ENCODE results near the gene IQCF6. TPM values are rescaled to one million over a fixed set of nuclear protein-coding genes. Genes with fewer than 3 reads are reported as not detected.

The IQCF6 gene
- total RNA-seq (2016; rRNA removed; fragmentation: Illumina TruSeq; extraction: Trizol) = not detected in 2 replicates
- total RNA-seq (2016; cell fraction: cytosol; rRNA removed; fragmentation: Illumina TruSeq; extraction: Trizol; ENCODE audit: low read depth) = not detected in 2 replicates
- not detected in 2 replicates for total RNA-seq (2016; cell fraction: insoluble cytoplasmic fraction; rRNA removed; fragmentation: Illumina TruSeq; extraction: Trizol)
- total RNA-seq (2016; cell fraction: membrane; rRNA removed; fragmentation: Illumina TruSeq; extraction: Trizol) = not detected in 2 replicates
- total RNA-seq (2016; cell fraction: nucleus; rRNA removed; fragmentation: Illumina TruSeq; extraction: Trizol) = not detected in 2 replicates
- polyA plus RNA-seq (2011; rRNA removed) = not detected in 2 replicates
- polyA plus RNA-seq (2011; cell fraction: cytosol; rRNA removed) = not detected in 2 replicates
- polyA plus RNA-seq (2011; cell fraction: nucleus; rRNA removed) = not detected in 2 replicates
- not detected in 2 replicates for polyA plus RNA-seq (2012)
- polyA plus RNA-seq (2016; cell fraction: cytosol; fragmentation: Illumina TruSeq; extraction: Trizol; ENCODE audit: low read depth) = not detected in 2 replicates
- polyA plus RNA-seq (2016; cell fraction: insoluble cytoplasmic fraction; fragmentation: Illumina TruSeq; extraction: Trizol; ENCODE audit: low read depth) = not detected in 2 replicates
- polyA plus RNA-seq (2016; cell fraction: membrane; fragmentation: Illumina TruSeq; extraction: Trizol; ENCODE audit: low read depth) = not detected in 2 replicates
- not detected in 2 replicates for polyA plus RNA-seq (2016; cell fraction: nucleus; fragmentation: Illumina TruSeq; extraction: Trizol; ENCODE audit: insufficient read depth, low read depth)
- polyA minus RNA-seq (2011; rRNA and poly(A)+ RNA removed; ENCODE audit: low replicate concordance) = not detected in 2 replicates
- polyA minus RNA-seq (2011; cell fraction: cytosol; rRNA and poly(A)+ RNA removed) = not detected in 2 replicates
- not detected in 2 replicates for polyA minus RNA-seq (2011; cell fraction: nucleus; rRNA and poly(A)+ RNA removed)
- not detected for Bru-seq, nascent RNA
- BruChase-seq, experiment 1, labeled RNA remaining after a 6-hour chase = not detected
- BruChase-seq, experiment 2, labeled RNA remaining after a 2-hour chase = not detected
- long read RNA-seq, experiment 1 = 0 reads
- long read RNA-seq, experiment 2 = 0 reads

DNA sequence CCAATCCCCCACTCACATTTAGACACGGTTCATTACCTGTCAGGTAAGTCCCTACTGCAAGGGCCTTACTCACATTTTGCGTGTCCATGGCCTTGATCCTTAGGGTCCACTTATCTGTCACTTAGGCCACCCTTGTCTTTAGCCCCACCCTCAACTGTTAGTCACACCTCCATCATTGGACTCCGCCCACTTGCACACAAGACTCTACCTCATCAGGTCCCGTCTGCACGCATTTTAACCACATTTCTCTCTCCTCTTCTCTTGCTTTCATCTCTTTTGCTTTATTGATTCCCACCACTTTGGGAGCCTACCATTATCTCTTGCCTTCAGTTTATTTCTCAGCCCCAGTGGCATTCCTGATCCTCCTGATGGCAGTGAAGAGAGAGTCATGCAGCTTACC, at the start of gene IQCF6:
IQCF6 (minus strand) TSS at position 101 of the 400 bp plus-strand sequence; CDS start at position 88, 13 bp downstream.
- Histone ChIP-seq H3K4me3 (replicated peaks in 1 of 3; ENCODE audit: insufficient read depth in 1 of 3, low read depth in 2 of 3, low read length in 3 of 3) (no peak within 1 kb of the TSS), H3K79me2 (ENCODE audit: insufficient read depth, low read length) (no peaks in the 10 kb centered on the region), H3K9ac (ENCODE audit: insufficient read depth, low read depth, low read length) (no peak within 1 kb of the TSS), H3K4me2 (ENCODE audit: low read depth, low read length) (no peak within 1 kb of the TSS), H2AFZ (ENCODE audit: low read length) (no peak within 1 kb of the TSS), H3K27ac (ENCODE audit: extremely low read length, insufficient read depth, low read length) (no peak within 1 kb of the TSS), H4K20me1 (ENCODE audit: insufficient read depth, low read length) (no peaks in the 10 kb centered on the region), H3K36me3 (replicated peaks in 1 of 2; ENCODE audit: control insufficient read depth in 1 of 2, insufficient read depth in 2 of 2, low read length in 2 of 2) (no peaks in the 10 kb centered on the region), H3K9me3 (ENCODE audit: low read length) (no peaks in the 10 kb centered on the region), H3K4me1 (ENCODE audit: insufficient read depth, low read length) (no peaks in the 10 kb centered on the region), H3K27me3 (ENCODE audit: control insufficient read depth in 1 of 2, insufficient read depth in 2 of 2, low read length in 2 of 2) (no peaks in the 10 kb centered on the region)
- CTCF ChIA-PET (ENCODE audit: low intra/inter-chr PET ratio, low total read pairs) = no interaction called here
- POLR2A ChIA-PET = no interaction called here
- FAIRE-seq = no peak
- TF ChIP-seq GRHL1 (CRISPR knock-in tag; conservative IDR thresholded peaks at IDR 0.05) = no peak
- TF ChIP-seq ZSCAN25 (CRISPR knock-in tag; IDR thresholded peaks at IDR 0.05) = no peak
- no peak for TF ChIP-seq IRF1 (CRISPR knock-in tag; IDR thresholded peaks at IDR 0.05; ENCODE audit: low read depth)
- TF ChIP-seq GZF1 (CRISPR knock-in tag; IDR thresholded peaks at IDR 0.05) = no peak
- TF ChIP-seq CSRNP2 (CRISPR knock-in tag; conservative IDR thresholded peaks at IDR 0.05; ENCODE audit: low read depth) = no peak
- TF ChIP-seq ZBTB26 (CRISPR knock-in tag; IDR thresholded peaks at IDR 0.05; ENCODE audit: borderline replicate concordance) = no peak
- no peak for DNase-seq (ENCODE audit: low spot score)
- intact Hi-C loops (cut with micrococcal nuclease; ENCODE audit: unreplicated experiment) = no loop called here
- BruUV-seq (replicated peaks) = no TSS peak
- ATAC-seq = no peak
- in situ Hi-C loops (cut with HindIII; ENCODE audit: extremely low pct_ligation_motif_present, low pct_unique_long_range_greater_than_20kb) = no loop called here
- 51% methylated on average over 5 of the region's 5 CpGs for WGBS (ENCODE audit: low lambda C conversion rate)
